Nephron progenitor cell (in vitro differentiated cells): ENCODE results near the gene ABHD11.

Experiments
- DNase-seq: peaks from one replicate; pipeline ENCODE4 v3.0.0; 2021
- H3K27ac Mint-ChIP-seq: 2 replicates; pipeline ENCODE4 v1.8.0; 2021; ENCODE audit warnings: mild to moderate bottlenecking, moderate library complexity, mixed read lengths
- H3K27me3 Mint-ChIP-seq: 2 replicates; pipeline ENCODE4 v1.8.0; 2021; ENCODE audit warnings: mild to moderate bottlenecking, low read depth, mixed read lengths; ENCODE audit not compliant: poor library complexity
- H3K36me3 Mint-ChIP-seq: 2 replicates; pipeline ENCODE4 v1.8.0; 2021; ENCODE audit warnings: low read depth, mixed read lengths
- H3K4me1 Mint-ChIP-seq: 2 replicates; pipeline ENCODE4 v1.8.0; 2021; ENCODE audit warnings: mixed read lengths
- H3K4me3 Mint-ChIP-seq: 2 replicates; pipeline ENCODE4 v1.8.0; 2021; ENCODE audit warnings: mild to moderate bottlenecking, moderate library complexity, mixed read lengths
- H3K9me3 Mint-ChIP-seq: 2 replicates; pipeline ENCODE4 v1.8.0; 2021; ENCODE audit warnings: mild to moderate bottlenecking, moderate library complexity, mixed read lengths
- TF ChIP-seq, protein P1 (sequence below): fragments of 200-600 bp; sonication (generic); IDR thresholded peaks from 2 replicates; pipeline ENCODE4 v1.5.0; 2021; ENCODE audit warnings: antibody characterized with exemption

Gene ABHD11

DNA sequence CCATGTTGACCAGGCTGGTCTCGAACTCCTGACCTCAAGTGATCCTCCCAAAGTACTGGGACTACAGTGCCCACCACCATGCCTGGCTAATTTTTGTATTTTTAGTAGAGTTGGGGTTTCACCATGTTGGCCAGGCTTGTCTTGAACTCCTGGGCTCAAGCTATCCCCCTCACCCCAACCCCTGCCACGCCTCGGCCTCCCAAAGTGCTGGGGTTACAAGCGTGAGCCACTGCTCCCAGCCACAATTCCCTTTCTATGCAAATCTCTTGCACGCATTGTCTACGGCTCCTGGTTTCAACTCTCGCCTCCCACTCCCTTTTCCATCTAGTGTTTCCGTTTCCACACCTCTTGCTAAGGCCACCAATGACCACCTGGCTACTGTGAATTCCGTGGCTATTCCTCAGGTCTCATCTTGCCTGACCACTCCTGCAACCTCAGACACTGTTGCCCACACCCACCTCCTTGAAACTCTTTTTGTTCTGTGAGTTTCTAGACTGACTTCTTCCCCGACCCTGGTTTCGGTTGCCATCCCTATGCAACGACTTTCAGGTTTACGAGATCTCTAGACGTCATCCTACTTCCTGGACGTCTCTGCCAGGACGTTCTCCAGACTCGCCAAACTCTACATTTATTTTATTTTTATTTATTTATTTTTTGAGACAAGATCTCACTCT lies 28.1 kb upstream of the ABHD11 start:
- TF ChIP-seq, protein P1, sequence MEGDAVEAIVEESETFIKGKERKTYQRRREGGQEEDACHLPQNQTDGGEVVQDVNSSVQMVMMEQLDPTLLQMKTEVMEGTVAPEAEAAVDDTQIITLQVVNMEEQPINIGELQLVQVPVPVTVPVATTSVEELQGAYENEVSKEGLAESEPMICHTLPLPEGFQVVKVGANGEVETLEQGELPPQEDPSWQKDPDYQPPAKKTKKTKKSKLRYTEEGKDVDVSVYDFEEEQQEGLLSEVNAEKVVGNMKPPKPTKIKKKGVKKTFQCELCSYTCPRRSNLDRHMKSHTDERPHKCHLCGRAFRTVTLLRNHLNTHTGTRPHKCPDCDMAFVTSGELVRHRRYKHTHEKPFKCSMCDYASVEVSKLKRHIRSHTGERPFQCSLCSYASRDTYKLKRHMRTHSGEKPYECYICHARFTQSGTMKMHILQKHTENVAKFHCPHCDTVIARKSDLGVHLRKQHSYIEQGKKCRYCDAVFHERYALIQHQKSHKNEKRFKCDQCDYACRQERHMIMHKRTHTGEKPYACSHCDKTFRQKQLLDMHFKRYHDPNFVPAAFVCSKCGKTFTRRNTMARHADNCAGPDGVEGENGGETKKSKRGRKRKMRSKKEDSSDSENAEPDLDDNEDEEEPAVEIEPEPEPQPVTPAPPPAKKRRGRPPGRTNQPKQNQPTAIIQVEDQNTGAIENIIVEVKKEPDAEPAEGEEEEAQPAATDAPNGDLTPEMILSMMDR = no peak
- Mint-ChIP-seq H3K9me3 (no peaks in the 10 kb centered on the region), H3K4me1 (peaks cover 18% of the 10 kb centered on the region), H3K36me3 (no peaks in the 10 kb centered on the region), H3K27me3 (peaks cover 54% of the 10 kb centered on the region), H3K27ac (no peak overlapping the region), H3K4me3 (no peak overlapping the region)
- DNase-seq = no peak

DNA sequence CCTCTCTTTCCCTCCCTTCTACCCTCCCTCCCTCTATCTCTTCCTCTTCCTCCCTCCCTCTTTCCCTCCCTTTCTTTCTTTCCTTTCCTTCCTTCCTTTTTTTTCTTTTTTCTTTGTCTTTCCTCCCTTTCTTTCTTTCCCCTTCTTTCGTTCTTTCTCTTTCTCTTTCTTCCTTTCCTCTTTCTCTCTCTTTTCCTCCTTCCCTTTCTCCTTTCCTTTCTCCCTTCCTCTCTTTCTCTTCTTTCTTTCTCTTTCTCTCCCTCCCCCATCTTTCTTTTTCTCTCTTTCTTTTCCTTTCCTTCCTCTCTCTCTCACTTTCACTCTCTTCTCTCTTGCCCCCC lies 24.0 kb upstream of the ABHD11 start:
- Mint-ChIP-seq H3K4me1 (peaks cover 15% of the 10 kb centered on the region), H3K4me3 (no peak overlapping the region), H3K27me3 (peaks cover 20% of the 10 kb centered on the region), H3K36me3 (no peaks in the 10 kb centered on the region), H3K9me3 (no peaks in the 10 kb centered on the region), H3K27ac (peak overlapping the region; percentile 30)
- no peak for DNase-seq
- TF ChIP-seq, protein P1 = no peak

DNA sequence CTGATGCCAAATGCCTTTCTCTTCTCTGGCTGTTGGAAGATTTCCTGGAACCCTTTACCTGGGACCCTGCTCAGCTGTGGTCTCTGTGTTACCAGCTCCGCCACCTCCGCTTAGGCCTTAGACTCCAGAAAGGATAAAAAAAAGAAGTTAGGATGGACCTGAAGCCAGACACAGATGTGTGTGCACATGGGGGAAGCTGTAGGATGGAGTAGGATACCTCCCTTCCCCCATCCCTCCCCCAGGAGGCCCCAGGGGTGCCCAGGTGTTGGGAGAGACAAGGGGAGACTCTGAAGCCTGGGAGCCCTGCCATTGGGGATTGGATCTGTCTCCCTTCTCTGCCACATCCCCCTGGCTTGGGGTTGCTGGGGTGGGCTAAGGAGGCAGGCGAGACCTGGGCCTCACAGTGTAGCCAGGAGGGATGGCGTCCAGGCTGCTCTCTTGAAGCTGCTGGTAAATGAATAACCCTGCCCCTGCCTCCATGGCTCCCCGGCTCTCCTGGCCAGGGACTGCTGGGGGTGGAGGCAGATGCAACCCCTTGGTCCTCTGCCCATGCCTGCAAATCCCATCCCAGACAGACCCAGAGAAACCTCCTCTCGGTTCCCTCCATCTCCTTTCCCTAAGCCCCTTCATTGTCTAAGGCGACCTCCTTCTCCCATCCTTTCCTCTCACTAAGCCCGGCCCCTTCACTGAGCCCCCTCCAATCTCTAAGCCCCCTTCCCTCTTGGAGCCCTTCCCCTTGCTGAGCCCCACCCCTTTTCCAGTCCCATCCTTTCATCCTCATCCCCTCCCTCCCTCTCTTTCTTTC lies 23.5 kb upstream of the ABHD11 start:
- TF ChIP-seq, protein P1 = no peak
- no peaks in the 10 kb centered on the region for H3K9me3 Mint-ChIP-seq
- H3K27me3 Mint-ChIP-seq = peaks cover 14% of the 10 kb centered on the region
- no peaks in the 10 kb centered on the region for H3K36me3 Mint-ChIP-seq
- no peak overlapping the region for H3K27ac Mint-ChIP-seq
- H3K4me3 Mint-ChIP-seq = no peak overlapping the region
- no peak for DNase-seq
- H3K4me1 Mint-ChIP-seq = peaks cover 21% of the 10 kb centered on the region

DNA sequence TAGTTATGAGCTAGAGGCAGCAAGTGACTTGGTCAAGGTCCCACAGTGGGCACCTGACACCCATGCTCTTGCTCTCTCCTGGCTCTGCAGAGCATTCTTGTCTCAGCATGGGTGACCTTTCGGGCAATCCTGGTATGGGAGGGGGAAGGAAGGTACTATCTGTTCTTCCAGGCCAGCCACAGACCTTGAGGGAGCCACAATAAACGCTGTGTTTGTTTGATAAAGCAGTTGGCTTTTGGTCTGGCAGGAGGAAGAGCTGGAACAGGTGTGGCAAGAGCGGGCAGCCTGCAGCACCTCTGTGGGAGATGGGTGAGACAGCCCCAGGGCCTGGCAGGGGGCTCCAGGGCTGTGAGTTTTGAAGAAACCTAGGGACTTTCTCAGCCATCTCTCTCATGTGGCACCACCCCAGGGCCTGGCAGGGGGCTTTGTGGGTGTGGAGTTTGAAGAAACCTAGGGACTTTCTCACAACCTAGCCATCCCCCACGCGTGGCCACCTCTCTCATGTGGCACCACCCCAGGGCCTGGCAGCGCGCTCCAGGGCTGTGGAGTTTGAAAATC lies 20.1 kb upstream of the ABHD11 start:
- H3K27ac Mint-ChIP-seq = no peak overlapping the region
- TF ChIP-seq, protein P1 = no peak
- DNase-seq = no peak
- peaks cover 21% of the 10 kb centered on the region for H3K4me1 Mint-ChIP-seq
- H3K27me3 Mint-ChIP-seq = peaks cover 11% of the 10 kb centered on the region
- no peaks in the 10 kb centered on the region for H3K36me3 Mint-ChIP-seq
- no peaks in the 10 kb centered on the region for H3K9me3 Mint-ChIP-seq
- H3K4me3 Mint-ChIP-seq = no peak overlapping the region

DNA sequence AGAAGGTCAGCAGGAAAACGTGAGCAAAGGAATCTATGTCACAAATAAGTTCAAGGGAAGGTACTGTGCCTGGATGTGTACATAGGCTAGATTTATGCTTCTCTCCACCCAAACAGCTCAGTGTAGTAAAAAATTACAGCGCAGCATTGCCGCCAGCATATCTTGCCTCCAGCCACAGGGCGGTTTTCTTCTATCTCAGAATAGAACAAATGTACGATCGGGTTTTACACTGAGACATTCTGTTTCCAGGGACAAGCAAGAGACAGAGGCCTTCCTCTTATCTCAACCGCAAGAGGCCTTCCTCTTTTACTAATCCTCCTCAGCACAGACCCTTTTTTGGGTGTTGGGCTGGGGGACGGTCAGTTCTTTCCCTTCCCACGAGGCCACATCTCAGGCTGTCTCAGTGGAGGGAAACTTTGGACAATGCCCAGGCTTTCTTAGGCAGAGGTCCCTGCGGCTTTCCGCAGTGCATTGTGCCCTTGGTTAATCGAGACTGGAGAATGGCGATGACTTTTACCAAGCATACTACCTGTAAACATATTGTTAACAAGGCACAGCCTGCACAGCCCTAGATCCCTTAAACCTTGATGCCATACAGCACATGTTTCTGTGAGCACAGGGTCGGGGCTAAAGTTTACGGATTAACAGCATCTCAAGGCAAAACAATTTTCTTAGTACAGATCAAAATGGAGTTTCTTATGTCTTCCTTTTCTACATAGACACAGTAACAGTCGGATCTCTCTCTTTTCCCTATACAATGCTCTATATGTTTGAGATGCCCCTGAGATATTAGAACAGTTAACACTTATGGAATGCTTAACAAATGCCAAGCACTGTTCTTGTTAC lies 11.6 kb upstream of the ABHD11 start:
- Mint-ChIP-seq H3K27ac (peak overlapping the region; percentile 52), H3K4me1 (peaks cover 8% of the 10 kb centered on the region), H3K36me3 (peaks cover 4% of the 10 kb centered on the region), H3K27me3 (peaks cover 25% of the 10 kb centered on the region), H3K4me3 (no peak overlapping the region), H3K9me3 (peaks cover 15% of the 10 kb centered on the region)
- TF ChIP-seq, protein P1 = no peak
- DNase-seq = no peak
